Measurements from ENCODE around the gene PPP1R13L. TPM values are rescaled to one million over a fixed set of nuclear protein-coding genes. Genes with fewer than 3 reads are reported as not detected.
A peak's percentile ranks its signal among the peaks of the same experiment; 100 is the strongest.

PPP1R13L gene
- total RNA-seq, 1 donor = 6.9 TPM

- Histone ChIP-seq H3K27me3 (ENCODE audit: insufficient read depth, low read length) (no peaks in the 10 kb centered on the region), H3K27ac (ENCODE audit: low read depth, low read length) (peak overlapping the region; percentile 91), H3K4me3 (ENCODE audit: insufficient read depth, low read length) (peak overlapping the region; percentile 83), H3K36me3 (ENCODE audit: insufficient read depth, low read length) (no peaks in the 10 kb centered on the region), H4K20me1 (ENCODE audit: insufficient read depth, low read length) (no peaks in the 10 kb centered on the region), H3K4me2 (ENCODE audit: insufficient read depth, low read length) (peak overlapping the region; percentile 69), H2AFZ (ENCODE audit: low read length) (no peak overlapping the region), H3K9me3 (ENCODE audit: low read depth, low read length) (no peaks in the 10 kb centered on the region), H3K79me2 (ENCODE audit: insufficient read depth, low read length) (peaks cover 12% of the 10 kb centered on the region), H3K4me1 (ENCODE audit: insufficient read depth, low read length) (peaks cover 26% of the 10 kb centered on the region)
- no peak for DNase-seq (ENCODE audit: insufficient read length, low spot score, missing footprints)
- no peak for TF ChIP-seq CTCF (IDR thresholded peaks at IDR 0.05; ENCODE audit: extremely low read depth, low read depth, low read length)
These were observed 45.1 kb upstream of the PPP1R13L start for GRCh38 chr19:45450012-45450333.

- Histone ChIP-seq H3K79me2 (ENCODE audit: insufficient read depth, low read length) (peaks cover 12% of the 10 kb centered on the region), H3K9me3 (ENCODE audit: low read depth, low read length) (no peaks in the 10 kb centered on the region), H3K4me3 (ENCODE audit: insufficient read depth, low read length) (no peak overlapping the region), H3K4me1 (ENCODE audit: insufficient read depth, low read length) (peaks cover 22% of the 10 kb centered on the region), H4K20me1 (ENCODE audit: insufficient read depth, low read length) (no peaks in the 10 kb centered on the region), H3K27me3 (ENCODE audit: insufficient read depth, low read length) (no peaks in the 10 kb centered on the region), H3K4me2 (ENCODE audit: insufficient read depth, low read length) (peak overlapping the region; percentile 5), H3K36me3 (ENCODE audit: insufficient read depth, low read length) (no peaks in the 10 kb centered on the region), H2AFZ (ENCODE audit: low read length) (no peak overlapping the region), H3K27ac (ENCODE audit: low read depth, low read length) (peak overlapping the region; percentile 1)
- TF ChIP-seq CTCF (IDR thresholded peaks at IDR 0.05; ENCODE audit: extremely low read depth, low read depth, low read length) = no peak
- DNase-seq (ENCODE audit: insufficient read length, low spot score, missing footprints) = no peak
These were observed 44.0 kb upstream of the PPP1R13L start for GRCh38 chr19:45448887-45449299.

GRCh38 chr19:45448425-45448756, 43.5 kb upstream of the PPP1R13L start:
- Histone ChIP-seq H3K36me3 (ENCODE audit: insufficient read depth, low read length) (no peaks in the 10 kb centered on the region), H3K4me1 (ENCODE audit: insufficient read depth, low read length) (peaks cover 21% of the 10 kb centered on the region), H3K79me2 (ENCODE audit: insufficient read depth, low read length) (peaks cover 12% of the 10 kb centered on the region), H2AFZ (ENCODE audit: low read length) (no peak overlapping the region), H4K20me1 (ENCODE audit: insufficient read depth, low read length) (no peaks in the 10 kb centered on the region), H3K27me3 (ENCODE audit: insufficient read depth, low read length) (no peaks in the 10 kb centered on the region), H3K9me3 (ENCODE audit: low read depth, low read length) (no peaks in the 10 kb centered on the region), H3K27ac (ENCODE audit: low read depth, low read length) (peak overlapping the region; percentile 1), H3K4me3 (ENCODE audit: insufficient read depth, low read length) (no peak overlapping the region), H3K4me2 (ENCODE audit: insufficient read depth, low read length) (no peak overlapping the region)
- DNase-seq (ENCODE audit: insufficient read length, low spot score, missing footprints) = no peak
- no peak for TF ChIP-seq CTCF (IDR thresholded peaks at IDR 0.05; ENCODE audit: extremely low read depth, low read depth, low read length)

- no peak for TF ChIP-seq CTCF (IDR thresholded peaks at IDR 0.05; ENCODE audit: extremely low read depth, low read depth, low read length)
These were observed 42.1 kb upstream of the PPP1R13L start for GRCh38 chr19:45446944-45447343.

More at GRCh38 chr19:45446944-45447343, 42.1 kb upstream of the PPP1R13L start:
- peaks cover 30% of the 10 kb centered on the region for H3K4me1 ChIP-seq (ENCODE audit: insufficient read depth, low read length)
- no peak overlapping the region for H2AFZ ChIP-seq (ENCODE audit: low read length)
- no peak for DNase-seq (ENCODE audit: insufficient read length, low spot score, missing footprints)
- no peaks in the 10 kb centered on the region for H4K20me1 ChIP-seq (ENCODE audit: insufficient read depth, low read length)
- no peak overlapping the region for H3K4me3 ChIP-seq (ENCODE audit: insufficient read depth, low read length)
- H3K27ac ChIP-seq (ENCODE audit: low read depth, low read length) = no peak overlapping the region
- H3K79me2 ChIP-seq (ENCODE audit: insufficient read depth, low read length) = peaks cover 17% of the 10 kb centered on the region
- no peaks in the 10 kb centered on the region for H3K27me3 ChIP-seq (ENCODE audit: insufficient read depth, low read length)
- no peaks in the 10 kb centered on the region for H3K9me3 ChIP-seq (ENCODE audit: low read depth, low read length)
- H3K4me2 ChIP-seq (ENCODE audit: insufficient read depth, low read length) = no peak overlapping the region
- no peaks in the 10 kb centered on the region for H3K36me3 ChIP-seq (ENCODE audit: insufficient read depth, low read length)
